ENCODE data around the gene TRABD2A.
"Not testable (repeated sequence)": the region's sequence is repeated elsewhere in the genome, so short reads cannot be mapped to it uniquely, and the experiment has no call there.

Gene TRABD2A, protein sequence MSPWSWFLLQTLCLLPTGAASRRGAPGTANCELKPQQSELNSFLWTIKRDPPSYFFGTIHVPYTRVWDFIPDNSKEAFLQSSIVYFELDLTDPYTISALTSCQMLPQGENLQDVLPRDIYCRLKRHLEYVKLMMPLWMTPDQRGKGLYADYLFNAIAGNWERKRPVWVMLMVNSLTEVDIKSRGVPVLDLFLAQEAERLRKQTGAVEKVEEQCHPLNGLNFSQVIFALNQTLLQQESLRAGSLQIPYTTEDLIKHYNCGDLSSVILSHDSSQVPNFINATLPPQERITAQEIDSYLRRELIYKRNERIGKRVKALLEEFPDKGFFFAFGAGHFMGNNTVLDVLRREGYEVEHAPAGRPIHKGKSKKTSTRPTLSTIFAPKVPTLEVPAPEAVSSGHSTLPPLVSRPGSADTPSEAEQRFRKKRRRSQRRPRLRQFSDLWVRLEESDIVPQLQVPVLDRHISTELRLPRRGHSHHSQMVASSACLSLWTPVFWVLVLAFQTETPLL

GRCh38 chr2:84880645-84881521 lies at the start of gene TRABD2A:
TRABD2A (minus strand) TSS chr2:84881084; CDS start chr2:84881039, 45 bp downstream.
- Histone ChIP-seq H3K36me3 (ENCODE audit: control insufficient read depth, insufficient read depth, low read length) (no peaks in the 10 kb centered on the region), H3K4me1 (ENCODE audit: control insufficient read depth, insufficient read depth, low read length) (peaks cover 8% of the 10 kb centered on the region), H3K9ac (ENCODE audit: low read length) (peak within 1 kb of the TSS; percentile 82), H3K9me3 (ENCODE audit: control insufficient read depth, insufficient read depth, low read depth, low read length) (no peaks in the 10 kb centered on the region), H3K27me3 (ENCODE audit: control insufficient read depth, insufficient read depth, low read length) (peaks cover 84% of the 10 kb centered on the region), H3K4me3 (ENCODE audit: low read depth, low read length) (peak within 1 kb of the TSS; percentile 82), H3K27ac (ENCODE audit: low read depth, low read length) (no peak within 1 kb of the TSS)

- H3K9ac ChIP-seq (ENCODE audit: low read length), result no peak overlapping the region
- H3K27me3 ChIP-seq (ENCODE audit: control insufficient read depth, insufficient read depth, low read length), result peaks cover 5% of the 10 kb centered on the region; the same call in 1 of the 2 replicates
- no peak overlapping the region for H3K4me3 ChIP-seq (ENCODE audit: low read depth, low read length)
- no peak overlapping the region for H3K27ac ChIP-seq (ENCODE audit: low read depth, low read length)
- H3K4me1 ChIP-seq (ENCODE audit: control insufficient read depth, insufficient read depth, low read length), result peaks cover 11% of the 10 kb centered on the region; the same call in 1 of the 2 replicates
- H3K36me3 ChIP-seq (ENCODE audit: control insufficient read depth, insufficient read depth, low read length), result no peaks in the 10 kb centered on the region
- no peaks in the 10 kb centered on the region for H3K9me3 ChIP-seq (ENCODE audit: control insufficient read depth, insufficient read depth, low read depth, low read length)
These were observed 46.4 kb upstream of the TRABD2A start for GRCh38 chr2:84927275-84927627.

DNA sequence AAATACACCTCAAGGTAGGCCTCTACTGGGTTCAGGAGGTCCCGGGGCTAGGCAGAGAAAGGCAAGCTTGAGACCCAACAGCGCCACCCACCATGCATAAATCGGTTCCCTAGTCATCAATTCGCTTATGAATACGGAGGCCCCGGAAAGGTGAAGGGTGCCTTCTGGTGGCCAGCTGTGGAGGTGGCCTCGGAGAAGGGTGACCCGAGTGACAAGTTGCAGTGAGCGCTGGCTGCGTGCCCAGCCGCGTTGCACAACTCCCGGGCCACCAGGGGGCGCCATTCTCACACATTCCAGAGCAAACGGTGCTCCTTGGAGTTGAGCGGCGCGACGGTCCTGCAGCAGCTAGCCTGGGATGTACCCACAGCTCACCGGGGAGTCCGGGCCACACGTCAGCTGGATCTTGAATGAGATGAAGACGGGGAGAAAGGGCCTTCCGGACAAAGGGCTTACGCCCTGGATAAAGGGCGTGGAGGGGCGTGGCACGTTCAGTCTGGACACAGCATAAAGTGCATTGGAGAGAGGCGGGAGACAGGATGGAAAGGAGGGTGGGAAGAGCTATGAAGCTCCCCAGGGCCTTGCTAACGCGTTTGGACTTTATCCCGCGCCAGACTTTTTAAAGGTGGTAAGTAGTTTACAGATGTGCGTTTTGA lies 45.0 kb upstream of the TRABD2A start:
- Histone ChIP-seq H3K9me3 (ENCODE audit: control insufficient read depth, insufficient read depth, low read depth, low read length) (no peaks in the 10 kb centered on the region), H3K4me1 (ENCODE audit: control insufficient read depth, insufficient read depth, low read length) (peaks cover 11% of the 10 kb centered on the region; the same call in 1 of the 2 replicates), H3K4me3 (ENCODE audit: low read depth, low read length) (peak overlapping the region; percentile 67), H3K36me3 (ENCODE audit: control insufficient read depth, insufficient read depth, low read length) (no peaks in the 10 kb centered on the region), H3K27ac (ENCODE audit: low read depth, low read length) (no peak overlapping the region), H3K27me3 (ENCODE audit: control insufficient read depth, insufficient read depth, low read length) (peaks cover 5% of the 10 kb centered on the region; the same call in 1 of the 2 replicates), H3K9ac (ENCODE audit: low read length) (peak overlapping the region; percentile 2)

DNA sequence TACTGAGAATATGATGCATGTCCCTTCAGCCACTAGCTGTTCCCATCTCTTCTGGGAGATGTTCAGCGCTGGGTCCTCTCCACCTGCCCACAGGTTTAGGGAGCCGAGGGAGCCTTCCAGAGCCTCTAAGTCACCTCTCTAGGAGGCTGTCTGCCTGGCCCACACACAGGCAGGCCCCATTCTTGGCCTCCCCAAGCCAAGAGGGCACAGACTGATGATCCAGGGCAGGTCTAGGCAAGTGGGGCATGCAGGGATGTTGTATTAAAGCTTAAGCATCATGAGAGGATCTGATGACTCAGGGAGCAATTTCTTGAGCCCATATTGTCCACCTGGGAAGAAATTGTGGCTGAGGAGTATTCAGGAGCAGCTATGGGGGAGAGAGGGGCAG lies 44.4 kb upstream of the TRABD2A start:
- Histone ChIP-seq H3K4me3 (ENCODE audit: low read depth, low read length) (no peak overlapping the region), H3K27ac (ENCODE audit: low read depth, low read length) (no peak overlapping the region), H3K27me3 (ENCODE audit: control insufficient read depth, insufficient read depth, low read length) (peaks cover 5% of the 10 kb centered on the region; the same call in 1 of the 2 replicates), H3K9me3 (ENCODE audit: control insufficient read depth, insufficient read depth, low read depth, low read length) (no peaks in the 10 kb centered on the region), H3K9ac (ENCODE audit: low read length) (no peak overlapping the region), H3K36me3 (ENCODE audit: control insufficient read depth, insufficient read depth, low read length) (no peaks in the 10 kb centered on the region), H3K4me1 (ENCODE audit: control insufficient read depth, insufficient read depth, low read length) (peaks cover 13% of the 10 kb centered on the region)

DNA sequence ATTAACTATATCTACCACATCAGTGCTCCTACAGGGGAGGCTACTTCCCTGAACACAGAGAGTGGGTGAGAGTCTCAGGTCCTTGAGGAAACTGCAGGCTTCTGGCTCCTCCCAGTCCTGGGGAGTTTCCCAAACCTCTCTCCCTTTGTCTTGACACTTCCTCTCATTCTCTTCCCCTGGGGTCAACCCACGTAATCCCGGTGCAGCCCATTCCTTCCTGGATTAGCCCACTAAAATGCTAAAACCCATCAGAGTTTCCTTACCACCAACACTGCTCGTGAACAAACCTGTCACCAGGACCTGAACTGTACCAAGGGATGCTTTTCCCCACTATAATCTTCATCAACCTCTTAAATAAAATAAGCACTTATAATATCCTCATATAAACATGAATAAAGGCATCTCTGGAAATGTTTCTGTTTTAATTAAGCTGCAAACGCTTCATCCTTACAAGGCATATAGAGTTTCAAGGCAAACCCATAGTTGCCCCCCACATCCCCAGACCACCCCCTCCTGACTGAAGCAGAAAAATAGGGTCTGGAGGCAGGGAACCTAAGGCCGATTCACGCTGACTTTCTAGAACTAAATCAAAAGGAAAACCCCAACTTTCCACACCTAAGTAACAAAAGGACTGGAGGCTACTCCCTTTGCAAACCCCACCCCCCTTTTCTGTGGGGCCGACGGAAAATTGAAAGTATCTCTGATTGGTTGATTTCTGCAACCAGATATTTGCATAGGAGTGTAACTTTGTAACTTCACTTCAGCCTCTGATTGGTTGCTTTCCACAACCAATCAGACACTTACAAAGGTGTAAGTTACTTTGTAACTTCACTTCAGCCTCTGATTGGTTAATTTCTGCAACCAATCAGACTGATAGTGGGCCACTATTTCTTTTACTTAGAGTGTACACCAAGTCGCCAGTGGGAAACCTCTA lies 43.6 kb upstream of the TRABD2A start:
- Histone ChIP-seq H3K27ac (ENCODE audit: low read depth, low read length) (no peak overlapping the region), H3K36me3 (ENCODE audit: control insufficient read depth, insufficient read depth, low read length) (no peaks in the 10 kb centered on the region), H3K9ac (ENCODE audit: low read length) (no peak overlapping the region), H3K9me3 (ENCODE audit: control insufficient read depth, insufficient read depth, low read depth, low read length) (no peaks in the 10 kb centered on the region), H3K4me3 (ENCODE audit: low read depth, low read length) (no peak overlapping the region), H3K4me1 (ENCODE audit: control insufficient read depth, insufficient read depth, low read length) (peaks cover 19% of the 10 kb centered on the region), H3K27me3 (ENCODE audit: control insufficient read depth, insufficient read depth, low read length) (peaks cover 5% of the 10 kb centered on the region; the same call in 1 of the 2 replicates)

DNA sequence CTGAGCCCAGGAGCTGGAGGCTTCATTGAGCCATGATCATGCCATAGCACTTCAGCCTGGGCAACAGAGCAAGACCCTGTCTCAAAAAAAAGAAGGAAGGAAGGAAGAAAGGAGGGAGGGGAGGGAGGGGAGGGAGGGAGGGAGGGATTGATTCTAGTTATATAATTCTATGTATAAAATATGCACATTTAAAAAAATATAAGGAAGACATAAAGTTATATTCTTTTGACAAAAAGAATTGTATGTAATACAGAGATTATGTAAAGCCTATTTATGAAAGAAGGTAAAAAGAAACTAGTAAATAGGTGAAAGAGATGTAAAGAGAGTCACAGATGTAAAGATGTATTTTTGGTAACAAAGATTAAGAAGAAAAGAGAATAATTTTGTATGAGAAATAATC lies 42.1 kb upstream of the TRABD2A start:
- no peak overlapping the region for H3K9ac ChIP-seq (ENCODE audit: low read length)
- H3K4me1 ChIP-seq (ENCODE audit: control insufficient read depth, insufficient read depth, low read length), result peaks cover 19% of the 10 kb centered on the region
- H3K4me3 ChIP-seq (ENCODE audit: low read depth, low read length), result no peak overlapping the region
- no peaks in the 10 kb centered on the region for H3K9me3 ChIP-seq (ENCODE audit: control insufficient read depth, insufficient read depth, low read depth, low read length)
- H3K27me3 ChIP-seq (ENCODE audit: control insufficient read depth, insufficient read depth, low read length), result peaks cover 5% of the 10 kb centered on the region; the same call in 1 of the 2 replicates
- no peak overlapping the region for H3K27ac ChIP-seq (ENCODE audit: low read depth, low read length)
- no peaks in the 10 kb centered on the region for H3K36me3 ChIP-seq (ENCODE audit: control insufficient read depth, insufficient read depth, low read length)

DNA sequence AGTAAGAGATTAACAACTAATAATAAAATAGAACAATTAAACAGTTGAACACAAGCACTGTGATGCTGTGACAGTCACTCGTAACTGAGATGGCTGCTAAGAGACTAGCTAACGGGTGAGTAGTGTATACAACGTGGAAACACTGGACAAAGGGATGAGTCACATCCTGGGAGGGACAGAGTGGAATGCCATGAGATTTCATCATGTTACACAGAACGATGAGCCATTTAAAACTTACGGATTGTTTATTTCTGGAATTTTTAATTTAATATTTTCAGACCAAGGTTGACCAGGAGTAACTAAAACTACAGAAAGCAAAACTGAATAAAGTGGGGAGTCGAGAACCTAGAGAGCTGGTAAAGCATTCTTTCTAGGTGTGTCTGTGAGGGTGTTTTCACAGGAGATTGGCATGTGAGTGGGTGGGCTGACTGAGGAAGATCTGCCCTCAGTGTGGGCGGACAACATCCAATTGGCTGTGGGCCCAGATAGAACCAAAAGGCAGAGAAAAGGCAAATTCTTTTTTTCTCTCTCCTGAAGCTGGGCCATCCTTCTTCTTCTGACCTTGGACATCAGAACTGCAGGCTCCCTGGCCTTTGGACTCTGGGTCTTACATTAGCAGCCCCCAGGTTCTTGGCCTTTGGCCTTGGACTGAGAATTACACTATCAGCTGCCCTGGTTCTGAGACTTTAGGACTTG lies 39.1 kb upstream of the TRABD2A start:
- H3K9ac ChIP-seq (ENCODE audit: low read length), result no peak overlapping the region
- peaks cover 12% of the 10 kb centered on the region; the same call in 1 of the 2 replicates for H3K4me1 ChIP-seq (ENCODE audit: control insufficient read depth, insufficient read depth, low read length)
- H3K4me3 ChIP-seq (ENCODE audit: low read depth, low read length), result no peak overlapping the region
- H3K36me3 ChIP-seq (ENCODE audit: control insufficient read depth, insufficient read depth, low read length), result no peaks in the 10 kb centered on the region
- H3K9me3 ChIP-seq (ENCODE audit: control insufficient read depth, insufficient read depth, low read depth, low read length), result no peaks in the 10 kb centered on the region
- no peaks in the 10 kb centered on the region for H3K27me3 ChIP-seq (ENCODE audit: control insufficient read depth, insufficient read depth, low read length)
- H3K27ac ChIP-seq (ENCODE audit: low read depth, low read length), result peak overlapping the region; percentile 17; the same call in 1 of the 2 replicates

DNA sequence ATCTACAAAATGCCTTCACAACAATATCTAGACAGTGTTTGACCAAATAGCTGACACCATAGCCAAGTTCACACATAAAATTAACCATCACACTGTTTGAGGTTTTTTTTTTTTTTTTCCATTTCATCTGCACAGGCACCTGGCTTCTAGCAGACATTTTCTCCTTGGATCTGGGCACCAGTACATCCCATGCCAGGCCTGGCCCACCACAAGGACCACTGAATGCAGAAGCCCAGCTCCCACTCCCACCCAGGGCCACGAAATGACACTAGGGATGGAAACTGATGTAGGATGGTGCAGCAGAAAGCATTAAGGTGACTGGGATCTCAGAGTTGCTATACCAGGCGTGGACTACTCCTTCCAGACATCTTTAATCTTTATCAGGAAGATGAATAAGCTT lies 37.5 kb upstream of the TRABD2A start:
- no peaks in the 10 kb centered on the region for H3K36me3 ChIP-seq (ENCODE audit: control insufficient read depth, insufficient read depth, low read length)
- H3K9ac ChIP-seq (ENCODE audit: low read length), result no peak overlapping the region
- H3K9me3 ChIP-seq (ENCODE audit: control insufficient read depth, insufficient read depth, low read depth, low read length), result no peaks in the 10 kb centered on the region
- H3K4me1 ChIP-seq (ENCODE audit: control insufficient read depth, insufficient read depth, low read length), result peaks cover 8% of the 10 kb centered on the region; the same call in 1 of the 2 replicates
- H3K27ac ChIP-seq (ENCODE audit: low read depth, low read length), result no peak overlapping the region
- no peak overlapping the region for H3K4me3 ChIP-seq (ENCODE audit: low read depth, low read length)
- no peaks in the 10 kb centered on the region for H3K27me3 ChIP-seq (ENCODE audit: control insufficient read depth, insufficient read depth, low read length)

- not testable (repeated sequence) for H3K27ac ChIP-seq (ENCODE audit: low read depth, low read length); H3K4me3 ChIP-seq (ENCODE audit: low read depth, low read length); H3K4me1 ChIP-seq (ENCODE audit: control insufficient read depth, insufficient read depth, low read length); H3K27me3 ChIP-seq (ENCODE audit: control insufficient read depth, insufficient read depth, low read length); H3K36me3 ChIP-seq (ENCODE audit: control insufficient read depth, insufficient read depth, low read length); H3K9ac ChIP-seq (ENCODE audit: low read length); H3K9me3 ChIP-seq (ENCODE audit: control insufficient read depth, insufficient read depth, low read depth, low read length)
These were observed 36.9 kb upstream of the TRABD2A start for GRCh38 chr2:84917821-84918220.
